Liver (tissue), 9 donors: ENCODE results near the gene OLFM4. TPM values are rescaled to one million over a fixed set of nuclear protein-coding genes. Genes with fewer than 3 reads are reported as not detected.

ENCODE experiments used
- DNase-seq: peaks from one replicate; pipeline ENCODE4 v3.0.0-alpha.2; 2017; ENCODE audit warnings: low spot score
- H3K27ac ChIP-seq, 2 donors: one replicate each; pipeline ENCODE4 v1.7.0; 2013; ENCODE audit warnings: inconsistent platforms in 2 of 2, low read length in 2 of 2, control low read depth in 1 of 2, low read depth in 1 of 2, mild to moderate bottlenecking in 1 of 2
- H3K27me3 ChIP-seq, 4 donors: one replicate each; pipeline versions ENCODE4 v1.6.1 to v1.7.0; 2013; ENCODE audit warnings: low read length in 3 of 4, inconsistent platforms in 1 of 4, mild to moderate bottlenecking in 1 of 4, moderate library complexity in 1 of 4; ENCODE audit not compliant: control insufficient read depth in 4 of 4, insufficient read depth in 4 of 4
- H3K36me3 ChIP-seq, 4 donors: one replicate each; pipeline versions ENCODE4 v1.6.1 to v1.7.0; 2013; ENCODE audit warnings: low read length in 3 of 4, mild to moderate bottlenecking in 3 of 4, low read depth in 1 of 4, moderate library complexity in 1 of 4; ENCODE audit not compliant: control insufficient read depth in 4 of 4, insufficient read depth in 3 of 4
- H3K4me1 ChIP-seq, 4 donors: one replicate each; pipeline versions ENCODE4 v1.6.1 to v1.7.0; 2013; ENCODE audit warnings: low read length in 3 of 4, mild to moderate bottlenecking in 3 of 4, moderate library complexity in 1 of 4; ENCODE audit not compliant: control insufficient read depth in 4 of 4, insufficient read depth in 4 of 4
- H3K4me3 ChIP-seq, 3 donors: one replicate each; pipeline versions ENCODE4 v1.6.1 to v1.7.0; 2013; ENCODE audit warnings: low read length in 3 of 3, control low read depth in 1 of 3, low read depth in 1 of 3, mild to moderate bottlenecking in 1 of 3
- H3K9ac ChIP-seq, 2 donors: one replicate each; pipeline ENCODE4 v1.7.0; 2013; ENCODE audit warnings: low read length in 2 of 2, mild to moderate bottlenecking in 2 of 2, moderate library complexity in 2 of 2, control low read depth in 1 of 2, low read depth in 1 of 2
- H3K9me3 ChIP-seq, 4 donors: one replicate each; pipeline versions ENCODE4 v1.6.1 to v1.7.0; 2013; ENCODE audit warnings: low read length in 3 of 4; ENCODE audit not compliant: control insufficient read depth in 4 of 4
- EGR1 ChIP-seq, 2 donors: IDR thresholded peaks; 2 replicates each; pipeline ENCODE4 v1.6.1; 2016 to 2018; ENCODE audit warnings: antibody characterized with exemption in 2 of 2, low read depth in 2 of 2
- FOXA1 ChIP-seq: IDR thresholded peaks from 2 replicates; pipeline ENCODE4 v1.6.1; 2016; ENCODE audit warnings: antibody characterized with exemption
- FOXA2 ChIP-seq: IDR thresholded peaks from 2 replicates; pipeline ENCODE4 v1.6.1; 2016; ENCODE audit warnings: antibody characterized with exemption
- GABPA ChIP-seq, 2 donors: IDR thresholded peaks in 1 of 2; conservative IDR thresholded peaks in 1 of 2; 2 replicates each; pipeline ENCODE4 v1.6.1; 2016; ENCODE audit warnings: antibody characterized with exemption in 2 of 2, mild to moderate bottlenecking in 1 of 2, moderate library complexity in 1 of 2
- HNF4A ChIP-seq, 2 donors: conservative IDR thresholded peaks; 2 replicates each; pipeline ENCODE4 v1.6.1; 2016; ENCODE audit warnings: antibody characterized with exemption in 2 of 2, mild to moderate bottlenecking in 2 of 2
- HNF4G ChIP-seq: IDR thresholded peaks from 2 replicates; pipeline ENCODE4 v1.6.1; 2016; ENCODE audit warnings: antibody characterized with exemption
- JUND ChIP-seq, 2 donors: IDR thresholded peaks; 2 replicates each; pipeline ENCODE4 v1.6.1; 2016; ENCODE audit warnings: antibody characterized with exemption in 2 of 2
- NR2F2 ChIP-seq: IDR thresholded peaks from 2 replicates; pipeline ENCODE4 v1.6.1; 2016; ENCODE audit warnings: antibody characterized with exemption
- RAD21 ChIP-seq, 2 donors: IDR thresholded peaks; 2 replicates each; pipeline ENCODE4 v1.6.1; 2016; ENCODE audit warnings: antibody characterized with exemption in 2 of 2, mild to moderate bottlenecking in 2 of 2
- RXRA ChIP-seq, 2 donors: IDR thresholded peaks; 2 replicates each; pipeline ENCODE4 v1.6.1; 2017 to 2018; ENCODE audit warnings: antibody characterized with exemption in 2 of 2, mild to moderate bottlenecking in 1 of 2
- SP1 ChIP-seq: IDR thresholded peaks from 2 replicates; pipeline ENCODE4 v1.6.1; 2018; ENCODE audit warnings: antibody characterized with exemption, mild to moderate bottlenecking
- YY1 ChIP-seq: IDR thresholded peaks from 2 replicates; pipeline ENCODE4 v1.6.1; 2016; ENCODE audit warnings: antibody characterized with exemption, mild to moderate bottlenecking
- WGBS: extraction: QIAGEN DNeasy Blood & Tissue Kit; methylation state at CpG from one replicate; pipeline ENCODE4 v1.1.7; 2013; 5-methylcytosine and 5-hydroxymethylcytosine counted together
- polyA plus RNA-seq, 2 donors: library from polyadenylated mRNA; stranded (reverse) in 1 of 2; unstranded in 1 of 2; fragments of 200-250 nt in 1 of 2; fragments of >200 nt in 1 of 2; fragmentation: Nextera tagmentation in 1 of 2; extraction: Ambion mirVana in 1 of 2; gene quantifications; one replicate each; pipeline versions ENCODE4 v1.2.1 to v1.2.3, GENCODE V29; 2013 to 2015
- total RNA-seq, 2 donors: library from RNA; depleted of rRNA; stranded (reverse); fragments of >200 nt; gene quantifications; one replicate each; pipeline ENCODE4 v1.2.3, GENCODE V29; 2014
- TF ChIP-seq, protein P1 (sequence below): IDR thresholded peaks from 2 replicates; pipeline ENCODE4 v1.6.1; 2016; ENCODE audit warnings: antibody characterized with exemption, mild to moderate bottlenecking
- TF ChIP-seq, protein P2 (sequence below): IDR thresholded peaks from 2 replicates; pipeline ENCODE4 v1.6.1; 2016; ENCODE audit warnings: antibody characterized with exemption
- TF ChIP-seq, protein P3 (sequence below): IDR thresholded peaks from 2 replicates; pipeline ENCODE4 v1.6.1; 2016; ENCODE audit warnings: antibody characterized with exemption
- TF ChIP-seq, protein P4 (sequence below): fragments of 150-350 bp; IDR thresholded peaks from 2 replicates; pipeline ENCODE4 v1.5.1; 2017; ENCODE audit warnings: improper control_type of control experiment, low read depth, low read length; ENCODE audit not compliant: missing input control
- donor health status: healthy.
- donor health status: healthy.
- donor health status: healthy.
- donor health status: healthy.
- donor health status: healthy.

The OLFM4 gene
- total and polyA plus RNA-seq, 4 donors = under 0.01 to 8.0 (median 0.66) TPM; not detected in 1

DNA sequence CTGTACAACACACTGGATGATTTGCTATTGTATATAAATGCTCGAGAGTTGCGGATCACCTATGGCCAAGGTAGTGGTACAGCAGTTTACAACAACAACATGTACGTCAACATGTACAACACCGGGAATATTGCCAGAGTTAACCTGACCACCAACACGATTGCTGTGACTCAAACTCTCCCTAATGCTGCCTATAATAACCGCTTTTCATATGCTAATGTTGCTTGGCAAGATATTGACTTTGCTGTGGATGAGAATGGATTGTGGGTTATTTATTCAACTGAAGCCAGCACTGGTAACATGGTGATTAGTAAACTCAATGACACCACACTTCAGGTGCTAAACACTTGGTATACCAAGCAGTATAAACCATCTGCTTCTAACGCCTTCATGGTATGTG, 21.5 kb downstream of the OLFM4 start:
- Histone ChIP-seq H3K27me3 (no peaks in the 10 kb centered on the region), H3K36me3 (no peaks in the 10 kb centered on the region), H3K4me3 (no peak overlapping the region), H3K9me3 (no peaks in the 10 kb centered on the region), H3K27ac (no peak overlapping the region), H3K4me1 (no peaks in the 10 kb centered on the region), H3K9ac (no peak overlapping the region)
- TF ChIP-seq YY1 = no peak
- TF ChIP-seq, protein P1, sequence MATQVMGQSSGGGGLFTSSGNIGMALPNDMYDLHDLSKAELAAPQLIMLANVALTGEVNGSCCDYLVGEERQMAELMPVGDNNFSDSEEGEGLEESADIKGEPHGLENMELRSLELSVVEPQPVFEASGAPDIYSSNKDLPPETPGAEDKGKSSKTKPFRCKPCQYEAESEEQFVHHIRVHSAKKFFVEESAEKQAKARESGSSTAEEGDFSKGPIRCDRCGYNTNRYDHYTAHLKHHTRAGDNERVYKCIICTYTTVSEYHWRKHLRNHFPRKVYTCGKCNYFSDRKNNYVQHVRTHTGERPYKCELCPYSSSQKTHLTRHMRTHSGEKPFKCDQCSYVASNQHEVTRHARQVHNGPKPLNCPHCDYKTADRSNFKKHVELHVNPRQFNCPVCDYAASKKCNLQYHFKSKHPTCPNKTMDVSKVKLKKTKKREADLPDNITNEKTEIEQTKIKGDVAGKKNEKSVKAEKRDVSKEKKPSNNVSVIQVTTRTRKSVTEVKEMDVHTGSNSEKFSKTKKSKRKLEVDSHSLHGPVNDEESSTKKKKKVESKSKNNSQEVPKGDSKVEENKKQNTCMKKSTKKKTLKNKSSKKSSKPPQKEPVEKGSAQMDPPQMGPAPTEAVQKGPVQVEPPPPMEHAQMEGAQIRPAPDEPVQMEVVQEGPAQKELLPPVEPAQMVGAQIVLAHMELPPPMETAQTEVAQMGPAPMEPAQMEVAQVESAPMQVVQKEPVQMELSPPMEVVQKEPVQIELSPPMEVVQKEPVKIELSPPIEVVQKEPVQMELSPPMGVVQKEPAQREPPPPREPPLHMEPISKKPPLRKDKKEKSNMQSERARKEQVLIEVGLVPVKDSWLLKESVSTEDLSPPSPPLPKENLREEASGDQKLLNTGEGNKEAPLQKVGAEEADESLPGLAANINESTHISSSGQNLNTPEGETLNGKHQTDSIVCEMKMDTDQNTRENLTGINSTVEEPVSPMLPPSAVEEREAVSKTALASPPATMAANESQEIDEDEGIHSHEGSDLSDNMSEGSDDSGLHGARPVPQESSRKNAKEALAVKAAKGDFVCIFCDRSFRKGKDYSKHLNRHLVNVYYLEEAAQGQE = no peak
- TF ChIP-seq EGR1 (IDR thresholded peaks at IDR 0.05; ENCODE audit: low read depth in 2 of 2) = no peak
- TF ChIP-seq RAD21 (IDR thresholded peaks at IDR 0.05) = no peak
- no peak for TF ChIP-seq HNF4G
- TF ChIP-seq, protein P2, sequence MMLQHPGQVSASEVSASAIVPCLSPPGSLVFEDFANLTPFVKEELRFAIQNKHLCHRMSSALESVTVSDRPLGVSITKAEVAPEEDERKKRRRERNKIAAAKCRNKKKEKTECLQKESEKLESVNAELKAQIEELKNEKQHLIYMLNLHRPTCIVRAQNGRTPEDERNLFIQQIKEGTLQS = no peak
- TF ChIP-seq, protein P3, sequence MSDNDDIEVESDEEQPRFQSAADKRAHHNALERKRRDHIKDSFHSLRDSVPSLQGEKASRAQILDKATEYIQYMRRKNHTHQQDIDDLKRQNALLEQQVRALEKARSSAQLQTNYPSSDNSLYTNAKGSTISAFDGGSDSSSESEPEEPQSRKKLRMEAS = no peak
- TF ChIP-seq SP1 = no peak
- no peak for TF ChIP-seq NR2F2
- no peak for DNase-seq
- 85% methylated on average over 7 of the region's 7 CpGs for WGBS

DNA sequence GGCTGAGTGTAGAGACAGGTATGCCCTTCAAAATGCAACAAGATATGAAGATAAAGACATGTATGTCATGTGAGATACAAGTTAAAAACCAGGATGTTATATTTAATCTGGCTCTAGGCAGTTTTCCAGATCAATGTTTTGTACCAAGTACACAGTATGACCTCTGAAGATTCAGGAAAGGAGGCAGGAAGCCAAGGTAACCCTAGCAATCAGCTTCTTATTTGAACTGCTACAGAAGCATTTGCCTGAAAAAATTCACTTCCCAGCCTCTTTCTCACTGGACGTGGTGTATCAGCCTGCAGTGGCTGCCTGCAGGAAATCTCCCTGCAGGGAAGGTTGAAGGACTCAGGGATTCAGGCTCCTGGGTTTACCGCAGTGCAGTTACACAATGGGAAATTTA, 24.1 kb downstream of the OLFM4 start:
- H3K4me3 ChIP-seq = no peak overlapping the region
- peaks cover 0 to 3% (median under 1%) of the 10 kb centered on the region in 4 donors for H3K27me3 ChIP-seq
- no peak for DNase-seq
- no peak overlapping the region for H3K27ac ChIP-seq
- no peaks in the 10 kb centered on the region for H3K36me3 ChIP-seq
- H3K9me3 ChIP-seq = no peaks in the 10 kb centered on the region
- H3K9ac ChIP-seq = no peak overlapping the region
- 53% methylated on average over 2 of the region's 2 CpGs for WGBS
- H3K4me1 ChIP-seq = no peaks in the 10 kb centered on the region
- TF ChIP-seq FOXA1 (no peak), SP1 (no peak), JUND (IDR thresholded peaks at IDR 0.05) (no peak), GABPA (IDR thresholded peaks at IDR 0.05 in 1 of 2, conservative IDR thresholded peaks at IDR 0.05 in 1 of 2) (no peak), HNF4G (no peak), EGR1 (IDR thresholded peaks at IDR 0.05; ENCODE audit: low read depth in 2 of 2) (no peak), NR2F2 (no peak), YY1 (no peak), HNF4A (conservative IDR thresholded peaks at IDR 0.05) (no peak), FOXA2 (no peak), RXRA (IDR thresholded peaks at IDR 0.05) (no peak)
- TF ChIP-seq, protein P3 = no peak
- TF ChIP-seq, protein P4, sequence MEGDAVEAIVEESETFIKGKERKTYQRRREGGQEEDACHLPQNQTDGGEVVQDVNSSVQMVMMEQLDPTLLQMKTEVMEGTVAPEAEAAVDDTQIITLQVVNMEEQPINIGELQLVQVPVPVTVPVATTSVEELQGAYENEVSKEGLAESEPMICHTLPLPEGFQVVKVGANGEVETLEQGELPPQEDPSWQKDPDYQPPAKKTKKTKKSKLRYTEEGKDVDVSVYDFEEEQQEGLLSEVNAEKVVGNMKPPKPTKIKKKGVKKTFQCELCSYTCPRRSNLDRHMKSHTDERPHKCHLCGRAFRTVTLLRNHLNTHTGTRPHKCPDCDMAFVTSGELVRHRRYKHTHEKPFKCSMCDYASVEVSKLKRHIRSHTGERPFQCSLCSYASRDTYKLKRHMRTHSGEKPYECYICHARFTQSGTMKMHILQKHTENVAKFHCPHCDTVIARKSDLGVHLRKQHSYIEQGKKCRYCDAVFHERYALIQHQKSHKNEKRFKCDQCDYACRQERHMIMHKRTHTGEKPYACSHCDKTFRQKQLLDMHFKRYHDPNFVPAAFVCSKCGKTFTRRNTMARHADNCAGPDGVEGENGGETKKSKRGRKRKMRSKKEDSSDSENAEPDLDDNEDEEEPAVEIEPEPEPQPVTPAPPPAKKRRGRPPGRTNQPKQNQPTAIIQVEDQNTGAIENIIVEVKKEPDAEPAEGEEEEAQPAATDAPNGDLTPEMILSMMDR = no peak
- TF ChIP-seq, protein P2 = no peak
